Raji (cell line): Measurements from ENCODE around the gene PYGB.

ENCODE experiments used
- POLR2A ChIP-seq: IDR thresholded peaks from 2 replicates; pipeline ENCODE4 v1.6.1; 2011; ENCODE audit warnings: low read depth, low read length, control low read depth; ENCODE audit not compliant: insufficient read depth

The PYGB gene

GRCh38 chr20:25277941-25278521 lies 30.1 kb downstream of the PYGB start:
- TF ChIP-seq POLR2A = no peak

DNA sequence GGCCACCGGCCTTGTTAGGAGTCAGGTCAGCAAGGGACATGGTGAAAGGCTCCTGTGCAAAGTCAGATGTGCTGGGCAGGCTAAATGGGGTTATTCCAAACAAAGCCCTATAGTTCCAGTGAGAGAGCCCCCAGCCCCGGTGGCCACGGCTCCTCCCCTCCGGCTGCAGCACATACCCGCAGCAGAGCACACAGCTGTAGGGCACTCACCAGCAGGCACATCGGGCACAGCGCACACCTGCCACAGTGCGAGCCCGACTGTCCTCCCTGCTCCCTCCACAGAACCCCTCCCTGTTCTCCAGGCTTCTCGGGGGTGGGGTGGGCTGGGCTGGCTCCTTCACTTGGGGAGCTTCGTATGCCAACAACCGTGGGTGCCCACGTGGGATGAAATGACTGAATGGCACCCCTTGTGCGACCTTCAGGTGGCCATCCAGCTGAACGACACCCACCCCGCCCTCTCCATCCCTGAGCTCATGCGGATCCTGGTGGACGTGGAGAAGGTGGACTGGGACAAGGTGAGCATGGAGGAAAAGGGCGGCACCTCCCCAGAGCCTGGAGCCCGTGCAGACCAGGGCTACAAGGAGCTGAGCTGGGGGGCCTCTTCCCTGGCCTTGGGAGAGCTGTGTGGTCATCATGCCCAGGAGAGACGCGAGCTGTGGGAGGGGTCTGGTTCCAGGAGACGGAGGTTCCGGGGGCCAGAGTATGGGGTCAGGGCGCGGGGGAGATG lies 30.9 kb downstream of the PYGB start:
- TF ChIP-seq POLR2A = no peak

- no peak for TF ChIP-seq POLR2A
These were observed 31.5 kb downstream of the PYGB start for GRCh38 chr20:25279403-25279802.

GRCh38 chr20:25280051-25280573 lies 32.2 kb downstream of the PYGB start:
- TF ChIP-seq POLR2A = no peak

GRCh38 chr20:25280574-25281535 lies 33.0 kb downstream of the PYGB start:
- TF ChIP-seq POLR2A = no peak

- TF ChIP-seq POLR2A = no peak
These were observed 33.7 kb downstream of the PYGB start for GRCh38 chr20:25281541-25281991.

DNA sequence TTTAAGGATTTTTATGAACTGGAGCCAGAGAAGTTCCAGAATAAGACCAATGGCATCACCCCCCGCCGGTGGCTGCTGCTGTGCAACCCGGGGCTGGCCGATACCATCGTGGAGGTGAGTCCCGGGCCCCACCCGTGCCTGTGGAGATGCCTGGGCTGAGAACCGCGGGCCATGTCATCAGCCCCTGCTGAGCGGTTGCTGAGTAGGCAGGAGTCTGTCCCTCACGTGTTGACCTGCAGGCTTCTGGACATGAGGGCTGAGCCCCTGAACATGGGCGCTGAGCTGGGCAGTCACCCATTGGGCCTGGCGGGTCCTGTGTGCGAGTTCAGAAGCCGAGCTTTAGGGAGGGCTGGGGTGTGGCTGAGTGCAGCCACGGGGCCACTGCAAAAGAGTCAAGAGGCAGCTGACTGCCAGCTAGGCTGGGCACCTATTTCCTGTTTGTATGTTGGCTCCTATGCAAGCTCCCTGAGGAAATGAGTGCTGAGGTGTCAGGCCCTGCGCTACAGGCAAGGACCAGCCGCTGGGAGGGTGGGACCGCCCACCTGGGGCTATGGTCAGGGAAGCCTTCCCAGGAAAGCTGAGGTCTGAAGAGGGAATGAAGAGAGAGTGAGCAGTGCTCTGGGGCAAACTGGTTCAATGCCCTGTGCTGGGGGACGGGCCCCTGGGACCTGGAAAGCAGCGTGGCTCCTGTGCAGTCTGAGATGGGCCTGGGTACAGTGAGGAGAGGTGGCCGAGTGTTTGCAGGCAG lies 34.3 kb downstream of the PYGB start:
- no peak for TF ChIP-seq POLR2A

DNA sequence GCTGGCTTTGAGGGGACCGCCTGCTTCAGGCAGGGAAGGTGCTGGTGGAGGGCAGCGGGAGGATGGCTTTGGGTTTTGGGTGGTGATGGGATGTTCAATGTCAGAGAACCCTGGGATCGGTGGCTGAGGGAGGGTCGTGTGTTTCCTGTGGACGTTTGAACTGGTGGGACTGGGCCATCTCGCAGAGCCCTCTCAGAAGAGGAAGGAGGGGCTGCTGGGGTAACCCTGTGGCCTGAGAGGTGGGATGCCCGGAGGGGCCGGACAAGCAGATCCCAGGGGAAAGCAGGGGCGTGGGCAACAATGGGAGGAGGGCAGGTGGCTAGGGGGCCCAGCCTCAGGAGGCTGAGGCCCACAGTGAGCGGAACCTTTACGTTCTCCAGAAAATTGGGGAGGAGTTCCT lies 34.9 kb downstream of the PYGB start:
- no peak for TF ChIP-seq POLR2A

DNA sequence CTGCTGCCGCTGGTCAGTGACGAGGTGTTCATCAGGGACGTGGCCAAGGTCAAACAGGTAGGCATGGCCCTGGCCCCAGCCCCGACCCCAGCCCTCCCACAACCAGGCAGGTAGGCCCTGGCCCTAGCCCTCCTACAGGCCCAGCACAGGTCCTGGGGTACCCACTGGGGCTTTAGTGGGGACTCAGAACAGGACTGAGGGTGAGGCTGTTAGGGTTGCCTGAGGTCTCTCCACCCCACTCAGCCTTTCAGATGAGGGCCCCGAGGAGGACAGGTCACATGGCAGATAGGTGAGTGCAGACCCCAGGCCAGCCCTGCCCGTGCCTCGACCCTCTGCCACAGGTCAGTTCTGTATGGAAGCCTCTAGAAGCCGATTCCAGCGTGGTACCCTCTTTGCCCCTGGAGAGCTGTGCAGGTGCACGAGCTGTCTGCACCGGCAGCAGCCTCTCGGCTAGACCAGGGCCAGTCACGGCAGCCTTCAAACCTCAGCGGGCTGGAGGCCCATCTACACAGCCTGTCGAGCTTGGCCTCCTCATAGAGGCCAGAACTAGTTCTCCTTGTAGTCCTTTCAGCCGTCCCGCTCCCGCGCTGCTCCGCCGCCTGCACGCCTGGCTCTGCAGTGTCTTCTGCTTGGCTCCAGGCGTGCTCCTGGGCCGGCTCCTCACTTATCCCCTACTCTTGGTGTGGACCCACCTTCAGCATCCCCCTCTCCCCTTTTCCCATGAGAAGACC lies 35.5 kb downstream of the PYGB start:
- no peak for TF ChIP-seq POLR2A

DNA sequence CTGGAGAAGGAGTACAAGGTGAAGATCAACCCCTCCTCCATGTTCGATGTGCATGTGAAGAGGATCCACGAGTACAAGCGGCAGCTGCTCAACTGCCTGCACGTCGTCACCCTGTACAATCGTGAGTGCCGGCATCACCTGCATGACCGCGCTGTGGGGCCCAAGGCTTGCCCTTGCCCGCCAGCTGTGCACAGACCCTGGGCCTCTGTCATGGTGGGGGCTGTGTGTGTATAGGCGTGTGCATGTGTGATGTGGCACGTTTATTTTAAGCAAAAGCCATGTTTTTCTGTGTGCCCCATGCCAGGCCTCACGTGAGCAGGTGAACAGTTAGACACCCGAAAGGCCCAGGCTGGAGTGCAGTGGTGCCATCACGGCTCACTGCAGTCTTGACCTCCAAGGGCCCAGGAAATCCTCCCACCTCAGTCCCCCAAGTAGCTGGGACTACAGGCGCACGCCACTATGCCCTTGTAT lies 36.3 kb downstream of the PYGB start:
- TF ChIP-seq POLR2A = no peak

DNA sequence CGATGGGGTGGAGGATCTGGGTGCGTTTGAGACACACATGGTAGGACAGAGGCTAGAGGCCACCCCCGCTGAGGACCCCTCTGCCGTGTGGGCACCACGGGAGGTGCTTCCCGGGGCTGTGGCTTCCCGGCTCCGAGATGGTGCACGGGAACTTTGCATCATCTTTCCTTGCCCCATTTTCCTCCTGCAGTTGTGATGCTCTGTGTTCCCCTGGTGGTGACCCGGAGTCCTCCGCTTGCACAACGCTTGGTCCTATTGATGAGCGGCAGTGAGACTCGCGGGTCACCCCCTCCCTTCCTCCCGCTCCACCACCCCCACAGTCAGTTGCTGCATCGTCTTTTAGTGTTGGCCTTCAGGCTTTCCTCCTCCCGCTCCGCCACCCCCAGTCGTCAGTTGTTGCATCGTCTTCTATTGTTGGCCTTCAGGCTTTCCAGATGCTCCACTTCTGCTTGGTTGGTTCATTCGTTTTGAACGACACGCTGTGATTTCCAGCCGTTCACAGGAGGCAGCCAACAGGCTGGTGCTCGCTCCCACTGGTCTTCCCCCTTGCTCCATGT lies 37.3 kb downstream of the PYGB start:
- no peak for TF ChIP-seq POLR2A

GRCh38 chr20:25285856-25286798 lies 38.2 kb downstream of the PYGB start:
- TF ChIP-seq POLR2A = no peak

DNA sequence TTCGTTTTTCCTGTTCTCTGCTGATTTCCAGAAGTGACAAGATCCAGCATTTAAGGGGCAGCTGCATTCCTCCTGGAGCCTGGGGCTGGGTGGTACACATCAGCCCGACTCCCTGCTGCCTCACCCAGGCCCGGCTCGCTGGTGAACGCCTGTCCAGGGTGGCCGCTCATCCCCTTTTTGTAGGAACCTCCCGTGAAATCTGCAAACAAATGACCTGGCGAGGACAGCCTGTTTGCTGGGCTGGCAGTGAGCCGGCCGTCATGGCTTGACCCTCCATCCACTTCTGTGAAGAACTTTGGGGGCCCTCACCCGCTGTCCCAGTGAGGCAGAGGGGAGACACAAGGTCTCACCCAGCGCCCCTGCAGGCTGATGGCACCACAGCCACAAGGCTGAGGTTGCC lies 39.0 kb downstream of the PYGB start:
- no peak for TF ChIP-seq POLR2A
